H1 (cell line): Measurements from ENCODE around the gene CASP3. TPM values are rescaled to one million over a fixed set of nuclear protein-coding genes. Genes with fewer than 3 reads are reported as not detected.

ENCODE experiments used
- CTCF ChIA-PET: fragments of 300-600 bp; sonication (Branson Sonifier 250); formaldehyde crosslinking; loops from one replicate; lab custom pipeline; 2021; ENCODE audit not compliant: partially characterized antibody; lab: Charles Lee
- POLR2A ChIA-PET: fragments of 300-600 bp; sonication (Branson Sonifier 250); formaldehyde crosslinking; loops from one replicate; lab custom pipeline; 2021; ENCODE audit warnings: inconsistent platforms; ENCODE audit not compliant: partially characterized antibody; lab: Charles Lee
- DNase-seq, 2 experiments: peaks; one replicate each; pipeline versions ENCODE4 v3.0.0 to v3.0.0-alpha.2; 2010 to 2022; ENCODE audit warnings: low spot score in 2 of 2, low read depth in 1 of 2, mixed read lengths in 1 of 2
- FAIRE-seq: peaks from 2 replicates; lab custom pipeline; 2011; peaks lifted over from hg19 to GRCh38; lab: Jason Lieb, UNC
- H2AFZ ChIP-seq: 2 replicates; pipeline ENCODE4 v1.8.1; 2012; ENCODE audit warnings: low read length, inconsistent platforms
- H2AK5ac ChIP-seq: 2 replicates; pipeline ENCODE4 v1.6.1; 2013; ENCODE audit warnings: low read depth, low read length
- H2BK120ac ChIP-seq: replicated peaks from 2 replicates; pipeline ENCODE3; 2013; ENCODE audit warnings: low read depth, low read length, inconsistent platforms
- H2BK12ac ChIP-seq: 2 replicates; pipeline ENCODE4 v1.6.1; 2013; ENCODE audit warnings: low read depth, low read length
- H2BK15ac ChIP-seq: 2 replicates; pipeline ENCODE4 v1.6.1; 2013; ENCODE audit warnings: low read length
- H2BK20ac ChIP-seq: 2 replicates; pipeline ENCODE4 v1.6.1; 2013; ENCODE audit warnings: low read length
- H2BK5ac ChIP-seq: 2 replicates; pipeline ENCODE4 v1.6.1; 2013; ENCODE audit warnings: low read depth, low read length
- H3K14ac ChIP-seq: 2 replicates; pipeline ENCODE4 v1.6.1; 2013; ENCODE audit warnings: inconsistent platforms; ENCODE audit not compliant: insufficient read length
- H3K18ac ChIP-seq: 2 replicates; pipeline ENCODE4 v1.6.1; 2013; ENCODE audit warnings: low read length; ENCODE audit errors: extremely low read depth
- H3K23ac ChIP-seq: 2 replicates; pipeline ENCODE4 v1.6.1; 2013; ENCODE audit warnings: inconsistent platforms; ENCODE audit not compliant: insufficient read length
- H3K23me2 ChIP-seq: 2 replicates; pipeline ENCODE4 v1.6.1; 2013; ENCODE audit warnings: low read depth, low read length
- H3K27ac ChIP-seq: 2 replicates; pipeline ENCODE4 v1.6.1; 2011; ENCODE audit warnings: low read depth, low read length, inconsistent platforms
- H3K27me3 ChIP-seq, 4 experiments: replicated peaks in 1 of 4; 1 replicate in 1 of 4; 2 replicates in 3 of 4; pipeline versions ENCODE4 v1.6.1 to v1.8.1; 2011 to 2013; ENCODE audit warnings: low read length in 3 of 4, mild to moderate bottlenecking in 3 of 4, inconsistent platforms in 2 of 4, mixed read lengths in 2 of 4, moderate library complexity in 1 of 4; ENCODE audit not compliant: control insufficient read depth in 3 of 4, insufficient read depth in 3 of 4; ENCODE audit errors: extremely low read depth in 1 of 4
- H3K36me3 ChIP-seq, 4 experiments: 2 replicates each; pipeline versions ENCODE4 v1.6.1 to v1.8.1; 2011 to 2013; ENCODE audit warnings: mild to moderate bottlenecking in 4 of 4, low read length in 3 of 4, moderate library complexity in 2 of 4, control low read depth in 1 of 4, inconsistent platforms in 1 of 4; ENCODE audit not compliant: insufficient read depth in 4 of 4, control insufficient read depth in 2 of 4
- H3K4ac ChIP-seq: replicated peaks from 2 replicates; pipeline ENCODE3; 2013; ENCODE audit warnings: low read length, low read depth, mixed read lengths, inconsistent platforms; ENCODE audit not compliant: insufficient read length
- H3K4me1 ChIP-seq, 4 experiments: replicated peaks in 1 of 4; 1 replicate in 1 of 4; 2 replicates in 3 of 4; pipeline versions ENCODE4 v1.6.1 to v1.8.1; 2011 to 2013; ENCODE audit warnings: low read length in 3 of 4, inconsistent platforms in 2 of 4, mixed read lengths in 1 of 4; ENCODE audit not compliant: insufficient read depth in 4 of 4, control insufficient read depth in 3 of 4
- H3K4me2 ChIP-seq, 2 experiments: 2 replicates each; pipeline versions ENCODE4 v1.6.1 to v1.8.1; 2011 to 2013; ENCODE audit warnings: low read depth in 2 of 2, low read length in 2 of 2, control low read depth in 1 of 2, inconsistent platforms in 1 of 2, mild to moderate bottlenecking in 1 of 2; ENCODE audit not compliant: insufficient read depth in 1 of 2
- H3K4me3 ChIP-seq, 4 experiments: fragments of 200-600, 300-600 bp in 1 of 4; sonication (generic), shearing (Covaris generic), sonication (Bioruptor Twin) in 1 of 4; 2 replicates each; pipeline versions ENCODE4 v1.5.1 to v1.8.1; 2011 to 2016; ENCODE audit warnings: low read length in 4 of 4, low read depth in 3 of 4, control low read depth in 2 of 4, inconsistent platforms in 2 of 4, mild to moderate bottlenecking in 2 of 4, mixed read lengths in 1 of 4, moderate library complexity in 1 of 4; ENCODE audit not compliant: insufficient read depth in 2 of 4; ENCODE audit errors: extremely low read depth in 1 of 4
- H3K56ac ChIP-seq: replicated peaks from 2 replicates; pipeline ENCODE3; 2013; ENCODE audit warnings: low read depth, mild to moderate bottlenecking, mixed read lengths, low read length, inconsistent platforms; ENCODE audit not compliant: insufficient read length
- H3K79me1 ChIP-seq: 2 replicates; pipeline ENCODE4 v1.6.1; 2013; ENCODE audit warnings: low read depth, low read length, control low read depth
- H3K79me2 ChIP-seq, 2 experiments: 2 replicates each; pipeline versions ENCODE4 v1.6.1 to v1.8.1; 2012 to 2013; ENCODE audit warnings: low read length in 2 of 2, mild to moderate bottlenecking in 2 of 2, inconsistent platforms in 1 of 2; ENCODE audit not compliant: insufficient read depth in 2 of 2, control insufficient read depth in 1 of 2
- H3K9ac ChIP-seq, 4 experiments: replicated peaks in 1 of 4; 1 replicate in 1 of 4; 2 replicates in 3 of 4; pipeline versions ENCODE4 v1.6.1 to v1.8.1; 2011 to 2013; ENCODE audit warnings: low read depth in 3 of 4, low read length in 3 of 4, control low read depth in 2 of 4, mild to moderate bottlenecking in 2 of 4, moderate library complexity in 2 of 4, inconsistent platforms in 1 of 4; ENCODE audit errors: extremely low read depth in 1 of 4
- H3K9me3 ChIP-seq, 2 experiments: 2 replicates each; pipeline versions ENCODE4 v1.6.1 to v1.8.1; 2012 to 2013; ENCODE audit warnings: mild to moderate bottlenecking in 2 of 2, moderate library complexity in 2 of 2, control low read depth in 1 of 2, inconsistent platforms in 1 of 2, low read depth in 1 of 2, low read length in 1 of 2, mixed read lengths in 1 of 2; ENCODE audit not compliant: insufficient read depth in 2 of 2
- H4K20me1 ChIP-seq, 2 experiments: replicated peaks in 1 of 2; 2 replicates each; pipeline versions ENCODE3 to v1.8.1; 2011 to 2013; ENCODE audit warnings: inconsistent platforms in 2 of 2, low read length in 2 of 2, mild to moderate bottlenecking in 1 of 2; ENCODE audit not compliant: insufficient read depth in 2 of 2, control insufficient read depth in 1 of 2
- H4K5ac ChIP-seq: 2 replicates; pipeline ENCODE4 v1.6.1; 2013; ENCODE audit warnings: low read length, low read depth, mixed read lengths, inconsistent platforms; ENCODE audit not compliant: insufficient read length
- H4K8ac ChIP-seq: 2 replicates; pipeline ENCODE4 v1.8.0; 2013; ENCODE audit warnings: mild to moderate bottlenecking, moderate library complexity, low read length, inconsistent platforms; ENCODE audit not compliant: insufficient read depth; ENCODE audit errors: extremely low read depth
- H4K91ac ChIP-seq: replicated peaks from 2 replicates; pipeline ENCODE3; 2013; ENCODE audit warnings: low read length, mixed read lengths, inconsistent platforms; ENCODE audit not compliant: insufficient read length
- EP300 ChIP-seq, 2 experiments: IDR thresholded peaks; 1 replicate in 1 of 2; 2 replicates in 1 of 2; pipeline ENCODE4 v1.6.1; 2011 to 2012; ENCODE audit warnings: low read depth in 2 of 2, low read length in 2 of 2, mild to moderate bottlenecking in 2 of 2, borderline replicate concordance in 1 of 2, inconsistent platforms in 1 of 2, moderate library complexity in 1 of 2
- FOSL1 ChIP-seq: IDR thresholded peaks from 2 replicates; pipeline ENCODE4 v1.6.1; 2011; ENCODE audit warnings: mild to moderate bottlenecking, low read depth, low read length, moderate library complexity; ENCODE audit not compliant: insufficient read depth
- HDAC6 ChIP-seq: IDR thresholded peaks from one replicate; pipeline ENCODE4 v1.7.1; 2012; ENCODE audit warnings: low read depth, mild to moderate bottlenecking, inconsistent platforms, low read length, moderate library complexity
- POLR2A ChIP-seq, 2 experiments: IDR thresholded peaks; 1 replicate in 1 of 2; 2 replicates in 1 of 2; pipeline ENCODE4 v1.6.1; 2011; ENCODE audit warnings: low read depth in 2 of 2, low read length in 2 of 2, mild to moderate bottlenecking in 2 of 2; ENCODE audit errors: control extremely low read depth in 1 of 2
- POLR2AphosphoS5 ChIP-seq: IDR thresholded peaks from 2 replicates; pipeline ENCODE4 v1.6.1; 2011; ENCODE audit warnings: low read depth, low read length
- SIX5 ChIP-seq: IDR thresholded peaks from 2 replicates; pipeline ENCODE4 v1.6.1; 2011; ENCODE audit warnings: mild to moderate bottlenecking, low read depth, low read length
- WGBS, 2 experiments: shearing (Covaris generic) in 1 of 2; methylation state at CpG; one replicate each; pipeline versions ENCODE4 v1.1.6 to v1.1.7; 2013 to 2015; ENCODE audit warnings: low lambda C conversion rate in 2 of 2, mixed read lengths in 2 of 2, inconsistent platforms in 1 of 2, low coverage in 1 of 2, missing lambda C conversion rate in 1 of 2; ENCODE audit not compliant: insufficient replicate concordance in 2 of 2, insufficient coverage in 1 of 2, insufficient read length in 1 of 2; ENCODE audit errors: extremely low coverage in 1 of 2, missing lambda C conversion rate in 1 of 2; 5-methylcytosine and 5-hydroxymethylcytosine counted together
- polyA plus RNA-seq, 7 experiments: library from polyadenylated mRNA; depleted of rRNA in 3 of 7; stranded (reverse) in 5 of 7; unstranded in 2 of 7; fragments of >200 nt in 5 of 7; fragments of 200-250 nt in 2 of 7; gene quantifications; 1 replicate in 5 of 7; 2 replicates in 1 of 7; 4 replicates in 1 of 7; pipeline versions ENCODE4 v1.2.1 to v1.2.3, GENCODE V29; 2011 to 2013; ENCODE audit warnings: missing spikeins in 2 of 7, mixed read lengths in 2 of 7
- total RNA-seq: library from RNA; stranded (reverse); fragmentation: NEBNext Ultra II Directional; extraction: Animal tissue kit (Norgen Biotek cat#: 25700); gene quantifications from 2 replicates; pipeline ENCODE4 v1.2.1, GENCODE V29; 2021
- TF ChIP-seq, protein P1 (sequence below): IDR thresholded peaks from 2 replicates; pipeline ENCODE4 v1.6.1; 2012; ENCODE audit warnings: low read length, inconsistent platforms
- TF ChIP-seq, protein P2 (sequence below): IDR thresholded peaks from 2 replicates; pipeline ENCODE4 v1.6.1; 2011; ENCODE audit warnings: low read depth, mild to moderate bottlenecking, low read length; ENCODE audit not compliant: insufficient read depth

The CASP3 gene
- total and polyA plus RNA-seq, 2 of the 8 experiments (the other 6 are each of a cell fraction or from before 2014, with no cell fraction given), result 27.8 to 82.5 TPM

DNA sequence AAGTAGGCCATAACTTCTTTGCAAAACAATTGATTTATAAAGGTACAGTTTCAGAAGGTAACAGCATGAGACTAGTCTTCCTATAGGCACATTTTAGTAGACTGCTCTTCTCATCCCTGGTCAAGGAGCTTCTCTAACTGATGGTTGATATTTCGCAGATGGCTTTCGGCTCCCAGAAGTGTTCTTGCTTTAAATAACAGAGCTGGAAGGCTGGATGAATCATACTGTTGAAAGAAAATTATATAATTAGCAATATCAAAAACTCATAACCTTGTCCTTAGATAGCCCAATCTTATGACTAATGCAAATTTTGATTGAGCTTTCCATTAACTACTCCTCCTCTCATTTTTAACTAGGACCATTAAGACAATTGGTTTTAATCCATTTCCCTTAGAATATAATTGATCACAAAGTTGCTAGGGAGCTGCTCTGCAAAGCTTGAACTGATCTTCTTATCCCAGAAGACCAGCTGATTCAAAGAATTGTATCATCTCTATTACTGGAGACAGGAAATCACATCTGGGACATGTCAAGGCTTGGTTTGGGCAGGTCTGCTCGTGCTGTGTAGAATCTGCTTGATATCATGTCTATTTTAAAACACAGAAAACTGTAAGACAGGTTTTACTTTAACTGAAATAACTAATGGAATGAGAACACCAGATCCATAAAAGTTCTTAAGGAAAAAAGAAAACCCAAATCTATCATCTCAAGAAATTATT is 46.1 kb upstream of the CASP3 start:
- POLR2A ChIA-PET, result interaction anchor here (1.1 kb wide), 1 partner anchor 28 kb away, joined by 3 read pairs; no protein-coding TSS in a partner anchor
- CTCF ChIA-PET, result interaction anchor here (2.0 kb wide), 1 partner anchor 431 kb away, joined by 6 read pairs; no protein-coding TSS in a partner anchor
- TF ChIP-seq FOSL1 (no peak), SIX5 (no peak), POLR2A (IDR thresholded peaks at IDR 0.05; ENCODE audit: control extremely low read depth in 1 of 2, low read depth in 2 of 2, low read length in 2 of 2) (no peak), POLR2AphosphoS5 (no peak), EP300 (IDR thresholded peaks at IDR 0.05; ENCODE audit: borderline replicate concordance in 1 of 2, low read depth in 2 of 2, low read length in 2 of 2) (no peak), HDAC6 (no peak)
- TF ChIP-seq, protein P1, sequence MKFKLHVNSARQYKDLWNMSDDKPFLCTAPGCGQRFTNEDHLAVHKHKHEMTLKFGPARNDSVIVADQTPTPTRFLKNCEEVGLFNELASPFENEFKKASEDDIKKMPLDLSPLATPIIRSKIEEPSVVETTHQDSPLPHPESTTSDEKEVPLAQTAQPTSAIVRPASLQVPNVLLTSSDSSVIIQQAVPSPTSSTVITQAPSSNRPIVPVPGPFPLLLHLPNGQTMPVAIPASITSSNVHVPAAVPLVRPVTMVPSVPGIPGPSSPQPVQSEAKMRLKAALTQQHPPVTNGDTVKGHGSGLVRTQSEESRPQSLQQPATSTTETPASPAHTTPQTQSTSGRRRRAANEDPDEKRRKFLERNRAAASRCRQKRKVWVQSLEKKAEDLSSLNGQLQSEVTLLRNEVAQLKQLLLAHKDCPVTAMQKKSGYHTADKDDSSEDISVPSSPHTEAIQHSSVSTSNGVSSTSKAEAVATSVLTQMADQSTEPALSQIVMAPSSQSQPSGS, result no peak
- TF ChIP-seq, protein P2, sequence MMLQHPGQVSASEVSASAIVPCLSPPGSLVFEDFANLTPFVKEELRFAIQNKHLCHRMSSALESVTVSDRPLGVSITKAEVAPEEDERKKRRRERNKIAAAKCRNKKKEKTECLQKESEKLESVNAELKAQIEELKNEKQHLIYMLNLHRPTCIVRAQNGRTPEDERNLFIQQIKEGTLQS, result no peak

More for the DNA sequence above, 46.1 kb upstream of the CASP3 start:
- Histone ChIP-seq H4K91ac (no peak overlapping the region), H2BK120ac (no peak overlapping the region), H3K23ac (no peak overlapping the region), H2AFZ (no peak overlapping the region), H3K79me2 (no peaks in the 10 kb centered on the region), H3K9me3 (no peaks in the 10 kb centered on the region), H2BK20ac (no peak overlapping the region), H2BK15ac (no peak overlapping the region), H4K20me1 (peaks cover 0 to 2% of the 10 kb centered on the region in 2 experiments), H3K79me1 (no peaks in the 10 kb centered on the region), H3K27me3 (no peaks in the 10 kb centered on the region), H3K4me2 (no peak overlapping the region), H3K9ac (no peak overlapping the region), H4K5ac (no peak overlapping the region), H3K36me3 (peaks cover 0 to 70% (median 27%) of the 10 kb centered on the region in 4 experiments; a peak in 7 of 8 replicates), H3K4me1 (0 out of 7 replicates have a peak, but pooled peaks cover 0 to 3% (median 0%) of the 10 kb centered on the region in 4 experiments), H2BK12ac (no peak overlapping the region), H3K14ac (no peak overlapping the region), H3K4ac (no peak overlapping the region), H3K56ac (no peak overlapping the region), H4K8ac (no peak overlapping the region; the same call in 1 of the 2 replicates), H3K4me3 (no peak overlapping the region), H3K27ac (no peak overlapping the region), H2BK5ac (no peak overlapping the region), H2AK5ac (no peak overlapping the region), H3K18ac (no peak overlapping the region), H3K23me2 (no peaks in the 10 kb centered on the region)
- DNase-seq, result no peak
- no peak for FAIRE-seq
- 91% methylated on average over 3 of the region's 3 CpGs; no CpG with 5 or more reads in 1 of the 2 experiments for WGBS, 2 experiments
